ENCODE measurements around the gene ZNRF3.

Gene ZNRF3

GRCh38 chr22:28978863-28979796 lies 95.8 kb downstream of the ZNRF3 start:
- no peaks in the 10 kb centered on the region for H3K9me3 ChIP-seq (ENCODE audit: insufficient read depth, low read depth, low read length)
- H3K36me3 ChIP-seq (ENCODE audit: insufficient read depth, low read length), result no peaks in the 10 kb centered on the region
- H3K4me1 ChIP-seq (ENCODE audit: insufficient read depth, low read length), result peaks cover 58% of the 10 kb centered on the region
- no peak overlapping the region for H3K4me3 ChIP-seq (ENCODE audit: low read length)
- WGBS, result 76% methylated on average over 3 of the region's 4 CpGs
- H3K27me3 ChIP-seq (ENCODE audit: insufficient read depth, low read length), result no peaks in the 10 kb centered on the region
- no peak overlapping the region for H3K9ac ChIP-seq (ENCODE audit: low read depth, low read length)
- H3K27ac ChIP-seq (ENCODE audit: low read depth, low read length), result no peak overlapping the region

- H3K9ac ChIP-seq (ENCODE audit: low read depth, low read length), result no peak overlapping the region
- H3K27me3 ChIP-seq (ENCODE audit: insufficient read depth, low read length), result no peaks in the 10 kb centered on the region
- peaks cover 59% of the 10 kb centered on the region for H3K4me1 ChIP-seq (ENCODE audit: insufficient read depth, low read length)
- H3K9me3 ChIP-seq (ENCODE audit: insufficient read depth, low read depth, low read length), result no peaks in the 10 kb centered on the region; the same call in 1 of the 2 replicates
- H3K27ac ChIP-seq (ENCODE audit: low read depth, low read length), result no peak overlapping the region
- no peaks in the 10 kb centered on the region for H3K36me3 ChIP-seq (ENCODE audit: insufficient read depth, low read length)
- no peak overlapping the region for H3K4me3 ChIP-seq (ENCODE audit: low read length)
Measured at GRCh38 chr22:28980326-28980725, 97.0 kb downstream of the ZNRF3 start.

GRCh38 chr22:28981818-28982499 lies 98.6 kb downstream of the ZNRF3 start:
- Histone ChIP-seq H3K9ac (ENCODE audit: low read depth, low read length) (no peak overlapping the region), H3K4me1 (ENCODE audit: insufficient read depth, low read length) (peaks cover 62% of the 10 kb centered on the region), H3K27me3 (ENCODE audit: insufficient read depth, low read length) (no peaks in the 10 kb centered on the region), H3K9me3 (ENCODE audit: insufficient read depth, low read depth, low read length) (peaks cover 3% of the 10 kb centered on the region; the same call in 1 of the 2 replicates), H3K4me3 (ENCODE audit: low read length) (no peak overlapping the region), H3K27ac (ENCODE audit: low read depth, low read length) (no peak overlapping the region), H3K36me3 (ENCODE audit: insufficient read depth, low read length) (peaks cover 2% of the 10 kb centered on the region; the same call in 1 of the 2 replicates)
- WGBS, result 91% methylated on average over 14 of the region's 14 CpGs

DNA sequence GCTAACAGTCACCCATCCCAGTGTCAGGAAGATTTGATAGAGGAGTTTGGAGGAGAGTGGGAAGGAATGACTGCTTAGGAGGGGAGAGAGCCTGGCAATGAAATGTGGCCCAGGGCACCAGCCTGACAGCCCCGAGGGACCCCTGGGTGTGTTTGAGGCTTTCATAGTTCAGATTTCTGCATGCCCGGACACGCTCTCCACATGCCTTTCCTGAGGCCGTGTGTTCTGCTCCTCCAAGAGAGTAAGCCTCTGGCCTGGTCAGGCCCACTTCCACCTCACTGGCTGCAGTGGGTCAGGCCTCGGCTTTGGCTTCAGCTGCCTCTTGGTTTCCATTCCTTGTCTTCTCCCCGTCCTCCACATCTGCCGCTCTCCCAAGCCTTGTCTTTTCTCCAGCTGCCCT lies 99.8 kb downstream of the ZNRF3 start:
- Histone ChIP-seq H3K36me3 (ENCODE audit: insufficient read depth, low read length) (peaks cover 14% of the 10 kb centered on the region), H3K27ac (ENCODE audit: low read depth, low read length) (peak overlapping the region; percentile 33), H3K4me3 (ENCODE audit: low read length) (no peak overlapping the region), H3K4me1 (ENCODE audit: insufficient read depth, low read length) (peaks cover 61% of the 10 kb centered on the region), H3K9me3 (ENCODE audit: insufficient read depth, low read depth, low read length) (peaks cover 3% of the 10 kb centered on the region; the same call in 1 of the 2 replicates), H3K9ac (ENCODE audit: low read depth, low read length) (no peak overlapping the region), H3K27me3 (ENCODE audit: insufficient read depth, low read length) (no peaks in the 10 kb centered on the region)
- WGBS, result 83% methylated on average over 7 of the region's 7 CpGs

- H3K4me3 ChIP-seq (ENCODE audit: low read length), result no peak overlapping the region
- H3K27ac ChIP-seq (ENCODE audit: low read depth, low read length), result no peak overlapping the region
- H3K27me3 ChIP-seq (ENCODE audit: insufficient read depth, low read length), result no peaks in the 10 kb centered on the region
- peaks cover 61% of the 10 kb centered on the region for H3K4me1 ChIP-seq (ENCODE audit: insufficient read depth, low read length)
- WGBS, result 73% methylated on average over 3 of the region's 4 CpGs
- H3K9me3 ChIP-seq (ENCODE audit: insufficient read depth, low read depth, low read length), result peaks cover 3% of the 10 kb centered on the region; the same call in 1 of the 2 replicates
- H3K36me3 ChIP-seq (ENCODE audit: insufficient read depth, low read length), result peaks cover 18% of the 10 kb centered on the region
- no peak overlapping the region for H3K9ac ChIP-seq (ENCODE audit: low read depth, low read length)
Measured at GRCh38 chr22:28983788-28984441, 100.5 kb downstream of the ZNRF3 start.

GRCh38 chr22:28984482-28985158 lies 101.2 kb downstream of the ZNRF3 start:
- Histone ChIP-seq H3K9ac (ENCODE audit: low read depth, low read length) (no peak overlapping the region), H3K4me1 (ENCODE audit: insufficient read depth, low read length) (peaks cover 60% of the 10 kb centered on the region), H3K36me3 (ENCODE audit: insufficient read depth, low read length) (peaks cover 18% of the 10 kb centered on the region), H3K9me3 (ENCODE audit: insufficient read depth, low read depth, low read length) (peaks cover 3% of the 10 kb centered on the region; the same call in 1 of the 2 replicates), H3K27me3 (ENCODE audit: insufficient read depth, low read length) (no peaks in the 10 kb centered on the region), H3K27ac (ENCODE audit: low read depth, low read length) (no peak overlapping the region), H3K4me3 (ENCODE audit: low read length) (no peak overlapping the region)
- WGBS, result 92% methylated on average over 6 of the region's 6 CpGs

DNA sequence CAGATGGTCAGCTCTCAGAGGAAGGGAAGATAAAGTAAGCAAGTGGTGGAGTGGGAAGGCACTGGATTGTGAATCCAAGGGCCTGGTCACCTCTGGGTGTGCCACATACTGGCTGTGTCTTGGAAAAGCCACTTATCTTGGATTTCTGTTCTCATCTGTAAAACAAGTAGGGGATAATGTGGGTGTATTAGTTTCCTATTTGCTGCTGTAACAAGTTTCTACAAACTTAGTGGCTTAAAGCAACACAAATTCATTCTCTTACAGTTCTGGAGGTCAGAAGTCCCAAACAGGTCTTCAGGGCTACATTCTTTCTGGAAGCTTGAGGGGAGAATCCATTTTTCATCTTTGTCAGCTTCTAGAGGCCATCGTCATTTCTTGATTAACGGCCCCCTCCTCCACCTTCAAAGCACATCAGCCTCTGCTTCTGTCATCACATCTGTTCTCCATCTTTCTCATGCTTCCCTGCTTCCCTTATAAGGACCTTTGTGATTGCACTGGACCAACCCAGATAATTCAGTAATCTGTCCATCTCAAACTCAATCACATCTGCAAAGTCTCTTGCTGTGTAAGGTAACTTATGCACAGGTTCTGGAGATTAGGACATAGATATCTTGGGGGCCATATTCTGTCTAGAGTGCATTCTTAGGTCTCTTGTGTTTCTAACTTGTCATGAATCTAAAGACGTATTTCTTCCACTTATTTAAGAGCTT lies 102.4 kb downstream of the ZNRF3 start:
- H3K9me3 ChIP-seq (ENCODE audit: insufficient read depth, low read depth, low read length), result peaks cover 3% of the 10 kb centered on the region; the same call in 1 of the 2 replicates
- H3K4me1 ChIP-seq (ENCODE audit: insufficient read depth, low read length), result peaks cover 70% of the 10 kb centered on the region
- WGBS, result 88% methylated on average over 2 of the region's 3 CpGs

DNA sequence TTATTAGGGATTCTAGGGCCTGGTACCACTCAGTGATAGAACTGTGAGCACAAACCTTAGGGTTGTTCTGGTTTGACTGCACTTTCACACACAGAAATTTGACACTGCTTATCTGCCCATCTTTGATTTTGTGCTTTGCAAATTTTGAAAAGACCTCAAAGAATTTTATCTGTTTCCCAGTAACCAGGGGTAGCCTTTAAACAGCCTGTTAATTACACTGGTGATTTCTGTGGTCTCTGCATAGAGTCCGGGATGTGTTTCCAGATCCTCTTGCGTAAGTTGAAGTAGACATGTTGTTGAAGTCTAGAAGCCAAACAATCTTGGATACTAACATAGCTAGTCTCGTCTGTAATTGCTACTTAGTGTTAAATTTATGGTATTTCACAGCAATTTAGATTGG lies 103.0 kb downstream of the ZNRF3 start:
- H3K4me1 ChIP-seq (ENCODE audit: insufficient read depth, low read length), result peaks cover 71% of the 10 kb centered on the region
- no peaks in the 10 kb centered on the region for H3K27me3 ChIP-seq (ENCODE audit: insufficient read depth, low read length)
- 93% methylated on average over 2 of the region's 3 CpGs for WGBS
- H3K4me3 ChIP-seq (ENCODE audit: low read length), result no peak overlapping the region
- no peak overlapping the region for H3K27ac ChIP-seq (ENCODE audit: low read depth, low read length)
- peaks cover 25% of the 10 kb centered on the region for H3K36me3 ChIP-seq (ENCODE audit: insufficient read depth, low read length)
- peaks cover 3% of the 10 kb centered on the region; the same call in 1 of the 2 replicates for H3K9me3 ChIP-seq (ENCODE audit: insufficient read depth, low read depth, low read length)
- no peak overlapping the region for H3K9ac ChIP-seq (ENCODE audit: low read depth, low read length)

More for the DNA sequence above, 102.4 kb downstream of the ZNRF3 start:
- Histone ChIP-seq H3K9ac (ENCODE audit: low read depth, low read length) (no peak overlapping the region), H3K27ac (ENCODE audit: low read depth, low read length) (no peak overlapping the region), H3K36me3 (ENCODE audit: insufficient read depth, low read length) (peaks cover 21% of the 10 kb centered on the region), H3K27me3 (ENCODE audit: insufficient read depth, low read length) (no peaks in the 10 kb centered on the region), H3K4me3 (ENCODE audit: low read length) (no peak overlapping the region)

DNA sequence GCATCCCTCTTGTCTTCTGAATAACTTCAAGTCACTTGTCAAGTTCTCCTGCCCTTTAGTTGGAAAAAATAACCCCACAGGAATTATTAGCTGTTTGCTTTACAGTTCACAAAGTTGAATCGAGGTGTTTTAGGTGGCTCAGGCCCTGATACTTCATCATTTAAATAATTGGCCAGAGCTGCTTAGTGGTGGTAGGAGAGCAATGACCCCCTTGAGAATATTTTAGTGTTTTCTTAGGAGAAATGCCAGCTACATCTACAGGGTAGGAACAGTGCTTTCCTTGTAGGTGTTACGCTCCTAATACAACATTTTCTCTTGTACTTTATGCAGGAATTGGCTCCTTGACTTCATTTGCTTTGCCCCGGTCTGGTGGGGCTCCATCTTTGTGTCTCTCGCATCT lies 105.1 kb downstream of the ZNRF3 start:
- no peak overlapping the region for H3K4me3 ChIP-seq (ENCODE audit: low read length)
- H3K9me3 ChIP-seq (ENCODE audit: insufficient read depth, low read depth, low read length), result peaks cover 3% of the 10 kb centered on the region; the same call in 1 of the 2 replicates
- peaks cover 56% of the 10 kb centered on the region for H3K4me1 ChIP-seq (ENCODE audit: insufficient read depth, low read length)
- peak overlapping the region; percentile 46 for H3K9ac ChIP-seq (ENCODE audit: low read depth, low read length)
- peaks cover 43% of the 10 kb centered on the region for H3K36me3 ChIP-seq (ENCODE audit: insufficient read depth, low read length)
- 82% methylated on average over 4 of the region's 4 CpGs for WGBS
- peak overlapping the region; percentile 97 for H3K27ac ChIP-seq (ENCODE audit: low read depth, low read length)
- no peaks in the 10 kb centered on the region for H3K27me3 ChIP-seq (ENCODE audit: insufficient read depth, low read length)

DNA sequence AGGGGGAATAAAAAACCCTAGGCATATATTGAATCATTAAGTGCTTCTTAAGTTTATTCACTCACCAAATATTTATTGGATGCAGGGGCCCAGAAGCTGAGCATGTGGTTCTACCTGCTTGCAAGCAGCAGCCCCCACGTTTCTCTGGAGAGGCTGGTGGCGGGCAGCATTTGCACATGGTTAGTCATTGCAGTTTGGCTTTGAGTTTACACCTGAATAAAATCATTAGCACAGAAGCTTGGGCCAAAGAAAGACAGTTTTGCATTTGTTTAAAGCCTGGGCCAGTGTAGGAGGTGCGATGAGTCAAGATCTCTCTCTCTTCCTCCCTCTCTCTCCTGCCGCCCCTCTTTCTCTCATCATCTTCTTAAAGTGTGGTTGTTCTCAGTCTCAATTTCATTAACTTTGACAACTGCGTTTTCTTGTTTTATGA lies 105.7 kb downstream of the ZNRF3 start:
- Histone ChIP-seq H3K9ac (ENCODE audit: low read depth, low read length) (peak overlapping the region; percentile 68), H3K4me1 (ENCODE audit: insufficient read depth, low read length) (peaks cover 50% of the 10 kb centered on the region), H3K27me3 (ENCODE audit: insufficient read depth, low read length) (no peaks in the 10 kb centered on the region), H3K36me3 (ENCODE audit: insufficient read depth, low read length) (peaks cover 43% of the 10 kb centered on the region), H3K27ac (ENCODE audit: low read depth, low read length) (peak overlapping the region; percentile 97), H3K4me3 (ENCODE audit: low read length) (peak overlapping the region; percentile 23), H3K9me3 (ENCODE audit: insufficient read depth, low read depth, low read length) (peaks cover 3% of the 10 kb centered on the region; the same call in 1 of the 2 replicates)
- WGBS, result 11% methylated on average over 5 of the region's 5 CpGs
